ENCODE results near the gene ELL2. TPM values are rescaled to one million over a fixed set of nuclear protein-coding genes. Genes with fewer than 3 reads are reported as not detected.

The ELL2 gene
- total and polyA plus RNA-seq, 9 of the 15 experiments (the other 6 are each of a cell fraction or from before 2014, with no cell fraction given) = 4.3 to 18.3 (median 14.5) TPM

DNA sequence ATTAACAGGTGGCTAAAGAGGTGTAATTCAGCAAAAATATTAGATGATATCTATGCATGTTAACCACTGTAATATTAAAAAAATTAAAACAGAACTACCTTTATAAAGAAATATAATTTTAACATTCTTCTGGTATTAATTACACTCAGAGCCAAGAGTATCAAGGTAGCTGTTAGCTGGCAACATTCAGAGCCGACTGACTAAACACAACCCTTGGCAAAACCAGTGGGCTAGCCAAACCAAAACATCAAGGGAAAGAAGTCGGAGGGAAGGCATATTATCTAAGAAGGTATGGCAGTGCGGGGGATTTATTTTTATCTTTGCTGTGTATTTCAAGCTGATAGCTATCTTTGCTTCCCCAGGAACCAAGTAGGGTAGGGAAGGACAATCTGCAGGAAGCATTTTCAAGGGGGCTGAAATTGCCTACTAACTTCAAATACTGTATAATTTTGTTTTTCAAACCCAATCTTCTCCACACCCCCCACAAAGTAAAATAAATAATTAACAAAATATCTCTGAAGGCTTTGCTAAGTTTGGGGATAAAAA is 24.0 kb downstream of the ELL2 start:
- H2AFZ ChIP-seq (ENCODE audit: low read depth, low read length) = peak overlapping the region; percentile 57; the same call in 1 of the 2 replicates
- FAIRE-seq = no peak
- peak; percentile 75 for TF ChIP-seq DPF2 (IDR thresholded peaks at IDR 0.05)
- TF ChIP-seq CCNT2 (IDR thresholded peaks at IDR 0.05; ENCODE audit: borderline replicate concordance, extremely low read depth, insufficient read length, low read depth, low read length) = peak; percentile 51
- no peak for TF ChIP-seq ATF7 (IDR thresholded peaks at IDR 0.05)
- TF ChIP-seq RCOR1 (IDR thresholded peaks at IDR 0.05; ENCODE audit: borderline replicate concordance in 1 of 2, low read depth in 2 of 2, low read length in 2 of 2) = peak in 1 of 2 experiments; percentile 38; a peak in 1 of 4 replicates
- TF ChIP-seq JUND (IDR thresholded peaks at IDR 0.05; ENCODE audit: borderline replicate concordance, low read depth, low read length) = 0 out of 2 replicates have a peak, but pooled peaks have one; percentile 14
- no peak; the same call in 2 of the 3 replicates for TF ChIP-seq JUND (tag; IDR thresholded peaks at IDR 0.05; ENCODE audit: borderline replicate concordance, low read depth, low read length)
- TF ChIP-seq SREBF1 (IDR thresholded peaks at IDR 0.05; ENCODE audit: borderline replicate concordance, low read depth, low read length) = no peak
- TF ChIP-seq, protein P1, sequence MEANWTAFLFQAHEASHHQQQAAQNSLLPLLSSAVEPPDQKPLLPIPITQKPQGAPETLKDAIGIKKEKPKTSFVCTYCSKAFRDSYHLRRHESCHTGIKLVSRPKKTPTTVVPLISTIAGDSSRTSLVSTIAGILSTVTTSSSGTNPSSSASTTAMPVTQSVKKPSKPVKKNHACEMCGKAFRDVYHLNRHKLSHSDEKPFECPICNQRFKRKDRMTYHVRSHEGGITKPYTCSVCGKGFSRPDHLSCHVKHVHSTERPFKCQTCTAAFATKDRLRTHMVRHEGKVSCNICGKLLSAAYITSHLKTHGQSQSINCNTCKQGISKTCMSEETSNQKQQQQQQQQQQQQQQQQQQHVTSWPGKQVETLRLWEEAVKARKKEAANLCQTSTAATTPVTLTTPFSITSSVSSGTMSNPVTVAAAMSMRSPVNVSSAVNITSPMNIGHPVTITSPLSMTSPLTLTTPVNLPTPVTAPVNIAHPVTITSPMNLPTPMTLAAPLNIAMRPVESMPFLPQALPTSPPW (CRISPR knock-in tag; IDR thresholded peaks at IDR 0.05) = no peak
- TF ChIP-seq TAL1 (IDR thresholded peaks at IDR 0.05) = peak; percentile 14; the same call in 1 of the 2 replicates
- peak; percentile 52 for TF ChIP-seq CBFA2T3 (IDR thresholded peaks at IDR 0.05)
- peak; percentile 40; the same call in 1 of the 2 replicates for TF ChIP-seq SOX6 (IDR thresholded peaks at IDR 0.05)
- peak; percentile 71 for TF ChIP-seq ARID1B (IDR thresholded peaks at IDR 0.05)
- no peak for TF ChIP-seq ZNF586 (CRISPR knock-in tag; conservative IDR thresholded peaks at IDR 0.05)
- TF ChIP-seq GATAD2A (IDR thresholded peaks at IDR 0.05) = peak; percentile 88
- TF ChIP-seq, protein P2, sequence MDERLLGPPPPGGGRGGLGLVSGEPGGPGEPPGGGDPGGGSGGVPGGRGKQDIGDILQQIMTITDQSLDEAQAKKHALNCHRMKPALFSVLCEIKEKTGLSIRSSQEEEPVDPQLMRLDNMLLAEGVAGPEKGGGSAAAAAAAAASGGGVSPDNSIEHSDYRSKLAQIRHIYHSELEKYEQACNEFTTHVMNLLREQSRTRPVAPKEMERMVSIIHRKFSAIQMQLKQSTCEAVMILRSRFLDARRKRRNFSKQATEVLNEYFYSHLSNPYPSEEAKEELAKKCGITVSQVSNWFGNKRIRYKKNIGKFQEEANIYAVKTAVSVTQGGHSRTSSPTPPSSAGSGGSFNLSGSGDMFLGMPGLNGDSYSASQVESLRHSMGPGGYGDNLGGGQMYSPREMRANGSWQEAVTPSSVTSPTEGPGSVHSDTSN (CRISPR knock-in tag; IDR thresholded peaks at IDR 0.05; ENCODE audit: low read depth) = no peak
- TF ChIP-seq, protein P2 (tag; conservative IDR thresholded peaks at IDR 0.05; ENCODE audit: low read depth) = no peak
- peak; percentile 45; the same call in 1 of the 2 replicates for TF ChIP-seq ADNP (tag; IDR thresholded peaks at IDR 0.05)
- TF ChIP-seq MTA2 (IDR thresholded peaks at IDR 0.05; ENCODE audit: low read depth) = 0 out of 2 replicates have a peak, but pooled peaks have one; percentile 17
- TF ChIP-seq HDAC1 (IDR thresholded peaks at IDR 0.05) = peak in 1 of 2 experiments; percentile 35; a peak in 2 of 4 replicates
- peak; percentile 34; the same call in 1 of the 2 replicates for TF ChIP-seq EP300 (IDR thresholded peaks at IDR 0.05; ENCODE audit: low read length)
- TF ChIP-seq CBFA2T2 (conservative IDR thresholded peaks at IDR 0.05) = peak; percentile 40; the same call in 1 of the 2 replicates

More for the DNA sequence above, 24.0 kb downstream of the ELL2 start:
- Histone ChIP-seq H3K9me3 (replicated peaks; ENCODE audit: control insufficient read depth, insufficient read depth, low read depth, low read length) (no peaks in the 10 kb centered on the region), H3K79me2 (ENCODE audit: control insufficient read depth, insufficient read depth, low read length) (peaks cover 45% of the 10 kb centered on the region), H3K4me1 (replicated peaks in 1 of 2; ENCODE audit: control insufficient read depth in 2 of 2, insufficient read depth in 2 of 2, low read length in 2 of 2) (peaks cover 9 to 70% of the 10 kb centered on the region in 2 experiments), H3K4me3 (no peak overlapping the region), H3K36me3 (ENCODE audit: control insufficient read depth, insufficient read depth, low read length) (no peaks in the 10 kb centered on the region; the same call in 2 of the 3 replicates), H3K9ac (ENCODE audit: insufficient read depth in 1 of 2, low read depth in 2 of 2, low read length in 2 of 2) (peak overlapping the region in 1 of 2 experiments; percentile 50; a peak in 1 of 4 replicates), H3K27ac (ENCODE audit: extremely low read depth, low read depth, low read length) (peak overlapping the region; percentile 29; the same call in 1 of the 3 replicates), H3K27me3 (ENCODE audit: control insufficient read depth in 2 of 2, insufficient read depth in 2 of 2, low read length in 2 of 2) (no peaks in the 10 kb centered on the region), H3K9me1 (ENCODE audit: control insufficient read depth, insufficient read depth, low read length) (no peaks in the 10 kb centered on the region), H3K4me2 (ENCODE audit: insufficient read depth, low read length) (peak overlapping the region; percentile 26; the same call in 1 of the 2 replicates), H4K20me1 (replicated peaks; ENCODE audit: control insufficient read depth, insufficient read depth, low read length) (no peaks in the 10 kb centered on the region)
- intact Hi-C loops (cut with micrococcal nuclease) = loop anchor here (10.0 kb wide), 1 partner anchor 213 kb away; no protein-coding TSS in a partner anchor
- 2% methylated on average over 3 of the region's 3 CpGs for WGBS (ENCODE audit: insufficient coverage, low coverage, missing lambda C conversion rate)
- ATAC-seq = no peak
- no TSS peak for BruUV-seq (replicated peaks)
- ChIA-PET CTCF (ENCODE audit: low intra/inter-chr PET ratio) (interaction anchor here (0.6 kb wide), 1 partner anchor 13 kb away, joined by 3 read pairs; no protein-coding TSS in a partner anchor), POLR2A (interaction anchor here (1.0 to 1.9 kb wide), 5 partner anchors 9 to 148 kb away, joined by 3 to 7 read pairs (median 4); no protein-coding TSS in a partner anchor)
- peak in 1 of 4 experiments; percentile 35 for DNase-seq (ENCODE audit: extremely low read depth in 1 of 4, low spot score in 3 of 4)
- in situ Hi-C loops (cut with MboI) = no loop called here

All from K562 (cell line).